Measurements from ENCODE around the gene CLDN14. TPM values are rescaled to one million over a fixed set of nuclear protein-coding genes. Genes with fewer than 3 reads are reported as not detected.
A peak's percentile ranks its signal among the peaks of the same experiment; 100 is the strongest.

Gene CLDN14
- total and polyA plus RNA-seq, 7 experiments from 2014 or later = not detected

DNA sequence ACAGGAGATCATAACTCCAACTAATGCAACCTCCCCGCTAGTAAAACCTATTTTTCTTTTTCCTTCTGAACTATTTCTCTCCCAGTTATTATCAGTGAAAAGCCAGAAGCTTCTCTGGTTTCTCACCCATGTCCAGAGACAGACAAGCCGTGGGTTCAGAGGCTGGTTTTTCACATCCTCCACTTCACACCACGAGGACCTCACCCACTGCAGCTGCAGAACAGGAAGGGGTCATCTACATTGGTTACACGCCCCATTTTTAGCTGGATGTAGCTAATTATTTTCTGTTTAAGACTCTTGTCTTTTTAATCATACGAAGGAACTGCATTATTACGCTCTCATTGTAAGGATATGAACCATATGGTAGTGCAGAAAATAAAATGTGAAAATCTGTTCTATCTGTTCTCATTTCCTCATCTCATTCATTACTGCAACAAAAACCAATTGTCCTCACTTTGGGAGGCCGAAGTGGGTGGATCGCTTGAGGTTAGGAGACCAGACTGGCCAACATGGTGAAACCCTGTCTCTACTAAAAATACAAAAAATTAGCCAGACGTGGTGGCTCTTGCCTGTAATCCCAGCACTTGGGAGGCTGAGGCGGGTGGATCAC, 39.1 kb upstream of the CLDN14 start:
- Mint-ChIP-seq H3K4me3 (peak overlapping the region in 1 of 10 donors; percentile 48), H3K9me3 (peaks cover 0 to 26% (median 8%) of the 10 kb centered on the region in 11 donors), H3K27me3 (peaks cover 0 to 25% (median 14%) of the 10 kb centered on the region in 5 donors), H3K27ac (no peak overlapping the region), H3K4me1 (peaks cover 0 to 7% (median 0%) of the 10 kb centered on the region in 7 donors), H3K36me3 (peaks cover 0 to 18% (median 7%) of the 10 kb centered on the region in 5 donors)
- Histone ChIP-seq H3K27ac (ENCODE audit: low read depth, low read length) (no peak overlapping the region), H3K4me1 (ENCODE audit: control insufficient read depth in 2 of 2, insufficient read depth in 2 of 2, low read length in 2 of 2) (no peaks in the 10 kb centered on the region), H3K9me3 (ENCODE audit: control insufficient read depth in 2 of 3, low read length in 3 of 3) (no peaks in the 10 kb centered on the region), H3K27me3 (ENCODE audit: control insufficient read depth in 2 of 2, insufficient read depth in 2 of 2, low read length in 2 of 2) (no peaks in the 10 kb centered on the region), H3K36me3 (ENCODE audit: control insufficient read depth in 2 of 3, insufficient read depth in 3 of 3, low read length in 3 of 3) (no peaks in the 10 kb centered on the region), H3K4me3 (ENCODE audit: low read length) (no peak overlapping the region)
- intact Hi-C loops (cut with micrococcal nuclease) = no loop called here
- DNase-seq (no peak), ATAC-seq (no peak)
- ChIA-PET CTCF (no interaction called here), POLR2A (no interaction called here)

DNA sequence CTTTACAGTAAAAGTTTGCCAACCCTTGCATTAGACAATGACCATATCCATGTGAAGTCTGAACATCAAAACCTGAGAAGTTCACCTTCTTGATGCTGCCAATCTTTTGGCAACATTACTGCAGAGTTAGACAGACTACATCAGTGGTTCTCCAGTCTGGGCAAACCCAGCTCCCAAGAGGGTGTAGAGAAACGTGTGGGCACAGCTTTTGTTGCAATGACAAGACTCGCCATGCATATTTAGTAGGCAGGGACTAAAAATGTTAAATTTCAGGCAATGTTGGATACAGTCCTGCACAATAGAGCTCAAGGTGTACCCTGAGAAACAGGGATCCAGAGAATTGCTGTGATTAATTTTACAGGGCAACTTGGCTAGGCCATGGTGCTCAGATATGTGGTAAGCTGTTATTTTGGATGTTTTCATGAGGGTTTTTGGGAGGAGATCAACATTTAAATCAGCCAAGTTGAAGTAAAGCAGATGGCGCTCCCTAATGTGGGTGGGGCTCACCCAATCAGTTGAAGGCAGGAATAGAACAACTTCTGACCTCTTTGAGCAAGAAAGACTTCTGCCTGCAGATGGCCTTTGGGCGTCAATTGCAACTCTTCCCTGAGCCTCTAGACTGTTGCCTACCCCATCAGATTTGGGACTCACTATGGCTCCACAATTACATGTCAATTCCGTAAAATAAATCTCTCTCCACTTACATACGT, 37.6 kb upstream of the CLDN14 start:
- H3K9me3 ChIP-seq (ENCODE audit: control insufficient read depth in 2 of 3, low read length in 3 of 3) = no peaks in the 10 kb centered on the region
- no peaks in the 10 kb centered on the region for H3K27me3 ChIP-seq (ENCODE audit: control insufficient read depth in 2 of 2, insufficient read depth in 2 of 2, low read length in 2 of 2)
- no peaks in the 10 kb centered on the region for H3K36me3 ChIP-seq (ENCODE audit: control insufficient read depth in 2 of 3, insufficient read depth in 3 of 3, low read length in 3 of 3)
- ChIA-PET CTCF (interaction anchor here (0.8 kb wide), 1 partner anchor 15 kb away, joined by 4 read pairs; no protein-coding TSS in a partner anchor), POLR2A (no interaction called here)
- H3K4me3 Mint-ChIP-seq = no peak overlapping the region
- no peak overlapping the region for H3K4me3 ChIP-seq (ENCODE audit: low read length)
- peaks cover 0 to 7% (median 0%) of the 10 kb centered on the region in 7 donors for H3K4me1 Mint-ChIP-seq
- DNase-seq (no peak), ATAC-seq (no peak)
- peaks cover 0 to 26% (median 8%) of the 10 kb centered on the region in 11 donors for H3K9me3 Mint-ChIP-seq
- peaks cover 4 to 25% (median 13%) of the 10 kb centered on the region in 5 donors for H3K27me3 Mint-ChIP-seq
- no peak overlapping the region for H3K27ac Mint-ChIP-seq
- H3K4me1 ChIP-seq (ENCODE audit: control insufficient read depth in 2 of 2, insufficient read depth in 2 of 2, low read length in 2 of 2) = no peaks in the 10 kb centered on the region
- no peak overlapping the region for H3K27ac ChIP-seq (ENCODE audit: low read depth, low read length)
- intact Hi-C loops (cut with micrococcal nuclease) = no loop called here
- H3K36me3 Mint-ChIP-seq = peaks cover 0 to 14% (median 7%) of the 10 kb centered on the region in 5 donors

DNA sequence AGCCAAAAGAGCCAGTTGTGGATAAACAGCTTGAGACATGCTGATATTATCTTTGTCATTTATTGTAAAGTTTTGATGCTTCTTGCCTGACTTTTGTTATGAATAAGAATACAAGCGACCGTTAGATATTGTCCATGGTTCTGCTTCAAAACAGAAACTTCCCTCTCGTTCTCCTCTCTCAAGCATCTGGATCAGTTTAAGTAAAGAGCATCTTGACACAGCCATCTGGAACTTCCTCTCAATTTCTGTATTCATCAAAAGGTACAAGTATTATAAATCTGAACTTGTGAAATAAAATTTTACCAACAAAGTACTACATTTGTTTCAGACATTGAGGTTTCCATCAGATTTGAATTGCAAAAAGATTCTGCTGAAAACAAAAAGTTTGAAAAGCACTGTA, 36.4 kb upstream of the CLDN14 start:
- H3K27ac Mint-ChIP-seq = no peak overlapping the region
- CTCF ChIA-PET = no interaction called here
- Histone ChIP-seq H3K36me3 (ENCODE audit: control insufficient read depth in 2 of 3, insufficient read depth in 3 of 3, low read length in 3 of 3) (no peaks in the 10 kb centered on the region), H3K27me3 (ENCODE audit: control insufficient read depth in 2 of 2, insufficient read depth in 2 of 2, low read length in 2 of 2) (no peaks in the 10 kb centered on the region), H3K27ac (ENCODE audit: low read depth, low read length) (no peak overlapping the region), H3K4me1 (ENCODE audit: control insufficient read depth in 2 of 2, insufficient read depth in 2 of 2, low read length in 2 of 2) (peaks cover 0 to 6% of the 10 kb centered on the region in 2 donors), H3K9me3 (ENCODE audit: control insufficient read depth in 2 of 3, low read length in 3 of 3) (no peaks in the 10 kb centered on the region), H3K4me3 (ENCODE audit: low read length) (no peak overlapping the region)
- DNase-seq = no peak
- POLR2A ChIA-PET = no interaction called here
- ATAC-seq = no peak
- H3K9me3 Mint-ChIP-seq = peaks cover 0 to 26% (median 8%) of the 10 kb centered on the region in 11 donors
- H3K36me3 Mint-ChIP-seq = peaks cover 0 to 14% (median 7%) of the 10 kb centered on the region in 5 donors
- peaks cover 0 to 16% (median 9%) of the 10 kb centered on the region in 7 donors for H3K4me1 Mint-ChIP-seq
- H3K4me3 Mint-ChIP-seq = no peak overlapping the region
- H3K27me3 Mint-ChIP-seq = peaks cover 8 to 21% (median 13%) of the 10 kb centered on the region in 5 donors
- intact Hi-C loops (cut with micrococcal nuclease) = no loop called here

DNA sequence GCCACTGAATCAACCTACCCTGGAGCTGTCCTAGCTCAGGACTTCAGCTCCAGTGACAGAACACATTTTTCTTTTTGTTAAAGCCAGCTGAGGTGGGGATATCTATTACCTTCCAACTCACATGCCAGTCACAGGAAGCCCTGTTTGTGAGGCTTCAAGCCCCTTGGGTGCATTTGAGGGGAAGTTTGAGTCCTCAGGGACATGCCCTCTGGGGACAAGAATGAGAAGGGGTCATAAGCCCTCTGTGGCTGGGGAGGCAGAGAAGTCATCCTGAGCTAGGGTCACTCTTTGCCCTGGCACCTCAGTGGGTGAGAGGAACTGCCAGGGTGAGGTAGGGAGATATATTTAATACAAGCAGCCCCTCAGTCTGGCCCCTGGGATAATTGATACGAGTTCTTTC, 33.5 kb upstream of the CLDN14 start:
- no peaks in the 10 kb centered on the region for H3K27me3 ChIP-seq (ENCODE audit: control insufficient read depth in 2 of 2, insufficient read depth in 2 of 2, low read length in 2 of 2)
- ChIA-PET POLR2A (interaction anchor here (0.9 kb wide), 1 partner anchor 9 kb away, joined by 3 read pairs; no protein-coding TSS in a partner anchor), CTCF (interaction anchor here (0.6 kb wide), 1 partner anchor 10 kb away, joined by 3 read pairs; no protein-coding TSS in a partner anchor)
- peaks cover 0 to 6% of the 10 kb centered on the region in 2 donors for H3K4me1 ChIP-seq (ENCODE audit: control insufficient read depth in 2 of 2, insufficient read depth in 2 of 2, low read length in 2 of 2)
- H3K27ac Mint-ChIP-seq = no peak overlapping the region
- no peak overlapping the region for H3K4me3 Mint-ChIP-seq
- peaks cover 0 to 4% (median 0%) of the 10 kb centered on the region in 11 donors for H3K9me3 Mint-ChIP-seq
- H3K9me3 ChIP-seq (ENCODE audit: control insufficient read depth in 2 of 3, low read length in 3 of 3) = no peaks in the 10 kb centered on the region
- DNase-seq (no peak), ATAC-seq (no peak)
- intact Hi-C loops (cut with micrococcal nuclease) = no loop called here
- H3K27me3 Mint-ChIP-seq = peaks cover 8 to 18% (median 14%) of the 10 kb centered on the region in 5 donors
- no peaks in the 10 kb centered on the region for H3K36me3 ChIP-seq (ENCODE audit: control insufficient read depth in 2 of 3, insufficient read depth in 3 of 3, low read length in 3 of 3)
- H3K27ac ChIP-seq (ENCODE audit: low read depth, low read length) = no peak overlapping the region
- H3K4me3 ChIP-seq (ENCODE audit: low read length) = no peak overlapping the region
- peaks cover 0 to 16% (median 12%) of the 10 kb centered on the region in 7 donors for H3K4me1 Mint-ChIP-seq
- peaks cover 0 to 3% (median 0%) of the 10 kb centered on the region in 5 donors for H3K36me3 Mint-ChIP-seq

DNA sequence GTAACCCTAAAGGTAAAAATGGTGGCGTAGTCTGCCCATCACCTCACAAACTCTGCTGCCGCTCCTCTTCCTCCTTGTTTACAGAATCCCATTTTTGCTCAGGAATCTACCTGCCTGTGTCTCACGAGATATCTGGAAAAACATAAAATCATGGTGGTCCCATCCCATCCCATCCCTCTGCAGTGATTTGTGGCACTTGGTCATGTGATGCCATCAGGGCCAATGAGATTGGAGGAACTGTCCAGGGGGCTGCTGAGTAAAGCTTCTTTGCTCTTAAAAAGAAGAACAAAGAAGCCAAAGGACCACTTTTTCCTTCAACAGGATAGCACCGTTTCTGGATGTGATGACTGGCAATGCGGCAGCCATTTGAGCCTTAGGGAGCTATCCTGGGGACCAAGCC, 33.0 kb upstream of the CLDN14 start:
- Histone ChIP-seq H3K27me3 (ENCODE audit: control insufficient read depth in 2 of 2, insufficient read depth in 2 of 2, low read length in 2 of 2) (no peaks in the 10 kb centered on the region), H3K4me1 (ENCODE audit: control insufficient read depth in 2 of 2, insufficient read depth in 2 of 2, low read length in 2 of 2) (peaks cover 0 to 6% of the 10 kb centered on the region in 2 donors), H3K9me3 (ENCODE audit: control insufficient read depth in 2 of 3, low read length in 3 of 3) (no peaks in the 10 kb centered on the region), H3K36me3 (ENCODE audit: control insufficient read depth in 2 of 3, insufficient read depth in 3 of 3, low read length in 3 of 3) (no peaks in the 10 kb centered on the region), H3K4me3 (ENCODE audit: low read length) (no peak overlapping the region), H3K27ac (ENCODE audit: low read depth, low read length) (no peak overlapping the region)
- peaks cover 0 to 15% (median 12%) of the 10 kb centered on the region in 7 donors for H3K4me1 Mint-ChIP-seq
- peaks cover 0 to 4% (median 0%) of the 10 kb centered on the region in 11 donors for H3K9me3 Mint-ChIP-seq
- no peak overlapping the region for H3K4me3 Mint-ChIP-seq
- H3K27me3 Mint-ChIP-seq = peaks cover 8 to 18% (median 14%) of the 10 kb centered on the region in 5 donors
- ChIA-PET CTCF (no interaction called here), POLR2A (interaction anchor here (0.9 kb wide), 1 partner anchor 9 kb away, joined by 3 read pairs; no protein-coding TSS in a partner anchor)
- H3K27ac Mint-ChIP-seq = no peak overlapping the region
- H3K36me3 Mint-ChIP-seq = peaks cover 0 to 3% (median 0%) of the 10 kb centered on the region in 5 donors
- DNase-seq = no peak
- intact Hi-C loops (cut with micrococcal nuclease) = no loop called here
- no peak for ATAC-seq

DNA sequence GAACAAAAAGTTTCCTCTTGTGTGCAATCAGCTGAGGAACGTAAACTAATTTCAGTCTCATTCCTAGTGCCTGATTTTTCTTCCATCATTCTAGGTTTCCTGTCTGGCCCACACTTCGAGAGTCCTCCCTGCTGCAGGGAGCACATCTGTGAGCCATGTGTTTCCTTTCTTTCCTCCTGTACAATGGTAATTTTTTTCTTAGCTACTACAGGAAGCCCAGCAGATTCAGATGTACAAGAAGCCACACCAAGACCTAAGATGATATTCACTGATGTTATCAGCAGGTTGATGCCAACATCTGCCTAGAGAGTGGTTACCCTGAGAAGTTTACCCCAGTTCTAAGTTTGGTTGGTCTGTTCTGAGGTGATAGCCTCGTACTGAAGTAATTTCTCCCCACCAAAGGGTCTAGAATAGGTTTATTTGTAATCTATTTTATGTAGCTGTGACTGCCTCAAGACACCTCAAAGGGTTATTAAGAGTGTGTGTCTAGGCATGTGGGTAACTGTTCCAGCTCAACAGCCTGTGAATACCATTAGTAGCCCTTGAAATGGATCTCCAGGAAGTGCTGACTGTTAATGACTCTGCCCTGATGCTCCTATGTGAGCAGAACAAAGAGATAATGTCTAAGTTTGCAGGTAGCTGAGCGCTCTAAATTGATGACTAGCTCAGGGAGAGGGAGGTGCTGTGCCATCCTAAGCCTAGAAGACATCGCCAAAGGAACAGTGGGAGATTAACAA, 31.7 kb upstream of the CLDN14 start:
- Histone ChIP-seq H3K36me3 (ENCODE audit: control insufficient read depth in 2 of 3, insufficient read depth in 3 of 3, low read length in 3 of 3) (no peaks in the 10 kb centered on the region), H3K27ac (ENCODE audit: low read depth, low read length) (no peak overlapping the region), H3K4me1 (ENCODE audit: control insufficient read depth in 2 of 2, insufficient read depth in 2 of 2, low read length in 2 of 2) (peaks cover 0 to 6% of the 10 kb centered on the region in 2 donors), H3K4me3 (ENCODE audit: low read length) (no peak overlapping the region), H3K9me3 (ENCODE audit: control insufficient read depth in 2 of 3, low read length in 3 of 3) (no peaks in the 10 kb centered on the region), H3K27me3 (ENCODE audit: control insufficient read depth in 2 of 2, insufficient read depth in 2 of 2, low read length in 2 of 2) (no peaks in the 10 kb centered on the region)
- Mint-ChIP-seq H3K9me3 (peaks cover 0 to 4% (median 0%) of the 10 kb centered on the region in 11 donors), H3K36me3 (peaks cover 0 to 3% (median 0%) of the 10 kb centered on the region in 5 donors), H3K4me1 (peaks cover 0 to 15% (median 12%) of the 10 kb centered on the region in 7 donors), H3K27me3 (peaks cover 8 to 16% (median 14%) of the 10 kb centered on the region in 5 donors), H3K27ac (no peak overlapping the region), H3K4me3 (no peak overlapping the region)
- ChIA-PET POLR2A (no interaction called here), CTCF (interaction anchor here (1.4 kb wide), 1 partner anchor 415 kb away, joined by 4 read pairs; no protein-coding TSS in a partner anchor)
- intact Hi-C loops (cut with micrococcal nuclease) = no loop called here
- ATAC-seq = no peak
- peak in 2 of 9 donors; percentile 1 to 8 for DNase-seq
